Calu3 (cell line): Measurements from ENCODE around the gene MMP25. TPM values are rescaled to one million over a fixed set of nuclear protein-coding genes. Genes with fewer than 3 reads are reported as not detected.

ENCODE experiments used
- BruUV-seq: library from RNA; stranded (reverse); fragments of 400-500 nt; replicated peaks from 2 replicates; lab custom pipeline; 2021; lab: Mats Ljungman, UMichigan
- CTCF ChIA-PET: fragments of 300-600 bp; sonication (Branson Sonifier 250); formaldehyde crosslinking; loops from one replicate; lab custom pipeline; 2022; ENCODE audit warnings: antibody characterized with exemption; lab: Charles Lee
- DNase-seq: peaks from one replicate; pipeline ENCODE4 v3.0.0; 2022
- H3K27ac Mint-ChIP-seq: one replicate; pipeline ENCODE4 v1.8.0; 2022; ENCODE audit warnings: mixed read lengths; ENCODE audit not compliant: unreplicated experiment
- H3K27me3 Mint-ChIP-seq: one replicate; pipeline ENCODE4 v1.8.0; 2022; ENCODE audit warnings: mixed read lengths; ENCODE audit not compliant: unreplicated experiment
- H3K36me3 Mint-ChIP-seq: one replicate; pipeline ENCODE4 v1.8.0; 2022; ENCODE audit warnings: mild to moderate bottlenecking, moderate library complexity, mixed read lengths; ENCODE audit not compliant: insufficient read depth, unreplicated experiment
- H3K4me1 Mint-ChIP-seq: one replicate; pipeline ENCODE4 v1.8.0; 2022; ENCODE audit warnings: mild to moderate bottlenecking, low read depth, mixed read lengths; ENCODE audit not compliant: unreplicated experiment
- H3K4me3 Mint-ChIP-seq: one replicate; pipeline ENCODE4 v1.8.0; 2022; ENCODE audit warnings: mild to moderate bottlenecking, low read depth, moderate library complexity, mixed read lengths; ENCODE audit not compliant: unreplicated experiment
- H3K9me3 Mint-ChIP-seq: one replicate; pipeline ENCODE4 v1.8.0; 2022; ENCODE audit warnings: low read depth, mixed read lengths; ENCODE audit not compliant: unreplicated experiment
- CTCF ChIP-seq: fragments of 200-600 bp; IDR thresholded peaks from one replicate; pipeline ENCODE4 v1.8.0; 2022; ENCODE audit warnings: antibody characterized with exemption; ENCODE audit not compliant: unreplicated experiment
- intact Hi-C: fragments of 100-400 bp; cut with micrococcal nuclease; formaldehyde crosslinking; loops from one replicate; pipeline ENCODE4 v1.10.0; 2022; ENCODE audit not compliant: unreplicated experiment
- total RNA-seq: library from RNA; stranded (reverse); gene quantifications from 2 replicates; pipeline ENCODE4 v1.2.3, GENCODE V29; 2022

MMP25 gene
- total RNA-seq, 1 experiment from 2014 or later: 0.31 TPM

GRCh38 chr16:3003582-3004270, 42.6 kb upstream of the MMP25 start:
- CTCF ChIA-PET: interaction anchor here (0.5 to 7.7 kb wide), 9 partner anchors 9 to 147 kb away, joined by 3 to 126 read pairs (median 4); partner anchors contain the start of genes CLDN6, CLDN9, HCFC1R1 and THOC6
- peak overlapping the region; percentile 87 for H3K4me3 Mint-ChIP-seq
- no peaks in the 10 kb centered on the region for H3K27me3 Mint-ChIP-seq

GRCh38 chr16:3004319-3004718, 42.0 kb upstream of the MMP25 start:
- BruUV-seq: no TSS peak
- Mint-ChIP-seq H3K27ac (peak overlapping the region; percentile 91), H3K27me3 (no peaks in the 10 kb centered on the region), H3K4me3 (peak overlapping the region; percentile 87), H3K9me3 (no peaks in the 10 kb centered on the region), H3K4me1 (peaks cover 42% of the 10 kb centered on the region), H3K36me3 (peaks cover 88% of the 10 kb centered on the region)
- CTCF ChIA-PET: interaction anchor here (0.5 to 7.7 kb wide), 9 partner anchors 8 to 146 kb away, joined by 3 to 126 read pairs (median 4); partner anchors contain the start of genes CLDN6, CLDN9, HCFC1R1 and THOC6
- DNase-seq: peak; percentile 64
- TF ChIP-seq CTCF: no peak
- intact Hi-C loops: no loop called here

More at GRCh38 chr16:3003582-3004270, 42.6 kb upstream of the MMP25 start:
- BruUV-seq: no TSS peak
- peak; percentile 41 for TF ChIP-seq CTCF
- H3K27ac Mint-ChIP-seq: peak overlapping the region; percentile 92
- H3K9me3 Mint-ChIP-seq: no peaks in the 10 kb centered on the region
- intact Hi-C loops: no loop called here
- peaks cover 88% of the 10 kb centered on the region for H3K36me3 Mint-ChIP-seq
- peaks cover 41% of the 10 kb centered on the region for H3K4me1 Mint-ChIP-seq
- DNase-seq: peak; percentile 99

- TF ChIP-seq CTCF: no peak
- DNase-seq: peak; percentile 76
- CTCF ChIA-PET: interaction anchor here (1.2 to 7.7 kb wide), 4 partner anchors 17 to 54 kb away, joined by 4 to 126 read pairs (median 10); partner anchors contain the start of genes CLDN6, HCFC1R1, THOC6 and TNFRSF12A
- no peaks in the 10 kb centered on the region for H3K9me3 Mint-ChIP-seq
- BruUV-seq: TSS peak; percentile 28
- peak overlapping the region; percentile 87 for H3K4me3 Mint-ChIP-seq
- intact Hi-C loops: no loop called here
- H3K4me1 Mint-ChIP-seq: peaks cover 42% of the 10 kb centered on the region
- peak overlapping the region; percentile 91 for H3K27ac Mint-ChIP-seq
- H3K27me3 Mint-ChIP-seq: no peaks in the 10 kb centered on the region
- peaks cover 88% of the 10 kb centered on the region for H3K36me3 Mint-ChIP-seq
Observed at GRCh38 chr16:3004781-3005284, 41.5 kb upstream of the MMP25 start.

- BruUV-seq: TSS peak; percentile 40
- Mint-ChIP-seq H3K4me1 (peaks cover 37% of the 10 kb centered on the region), H3K9me3 (no peaks in the 10 kb centered on the region), H3K36me3 (peaks cover 92% of the 10 kb centered on the region), H3K27me3 (no peaks in the 10 kb centered on the region), H3K27ac (peak overlapping the region; percentile 76), H3K4me3 (peak overlapping the region; percentile 87)
- intact Hi-C loops: loop anchor here (1.0 kb wide), 1 partner anchor 13 kb away; the partner anchor contains the start of gene TNFRSF12A
- CTCF ChIA-PET: interaction anchor here (1.0 to 7.7 kb wide), 3 partner anchors 13 to 24 kb away, joined by 5 to 126 read pairs (median 5); partner anchors contain the start of genes CLDN6, HCFC1R1, THOC6 and TNFRSF12A
- DNase-seq: peak; percentile 52
- no peak for TF ChIP-seq CTCF
Observed at GRCh38 chr16:3007059-3007956, 39.1 kb upstream of the MMP25 start.
